Nephron progenitor cell (in vitro differentiated cells): ENCODE measurements around the gene EFTUD2.

Experiments used
- DNase-seq: peaks from one replicate; pipeline ENCODE4 v3.0.0; 2021
- H3K27ac Mint-ChIP-seq: 2 replicates; pipeline ENCODE4 v1.8.0; 2021; ENCODE audit warnings: mild to moderate bottlenecking, moderate library complexity, mixed read lengths
- H3K27me3 Mint-ChIP-seq: 2 replicates; pipeline ENCODE4 v1.8.0; 2021; ENCODE audit warnings: mild to moderate bottlenecking, low read depth, mixed read lengths; ENCODE audit not compliant: poor library complexity
- H3K36me3 Mint-ChIP-seq: 2 replicates; pipeline ENCODE4 v1.8.0; 2021; ENCODE audit warnings: low read depth, mixed read lengths
- H3K4me1 Mint-ChIP-seq: 2 replicates; pipeline ENCODE4 v1.8.0; 2021; ENCODE audit warnings: mixed read lengths
- H3K4me3 Mint-ChIP-seq: 2 replicates; pipeline ENCODE4 v1.8.0; 2021; ENCODE audit warnings: mild to moderate bottlenecking, moderate library complexity, mixed read lengths
- H3K9me3 Mint-ChIP-seq: 2 replicates; pipeline ENCODE4 v1.8.0; 2021; ENCODE audit warnings: mild to moderate bottlenecking, moderate library complexity, mixed read lengths
- TF ChIP-seq, protein P1 (sequence below): fragments of 200-600 bp; sonication (generic); IDR thresholded peaks from 2 replicates; pipeline ENCODE4 v1.5.0; 2021; ENCODE audit warnings: antibody characterized with exemption

Gene EFTUD2

DNA sequence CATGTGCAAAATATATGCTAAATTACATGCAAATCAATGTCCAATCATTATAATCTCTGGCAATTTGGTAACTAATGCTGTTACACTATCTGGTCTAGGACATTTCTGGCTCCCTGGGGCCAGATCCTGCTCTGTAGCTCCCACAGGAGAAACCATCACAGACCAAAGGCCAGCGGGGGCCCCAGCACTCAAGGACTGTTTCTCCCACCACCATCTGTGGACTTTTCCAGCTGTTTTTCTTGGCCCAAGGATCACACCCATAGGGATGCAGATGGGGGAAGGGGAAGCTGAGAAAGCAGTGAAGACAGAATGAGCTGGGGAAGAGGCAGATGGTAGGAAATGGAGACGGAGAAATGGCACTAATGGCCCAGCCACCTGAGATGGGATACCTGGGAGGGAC, 51.7 kb downstream of the EFTUD2 start, which contains the start of gene HIGD1B:
HIGD1B (plus strand) TSS at position 298 of the 400 bp plus-strand sequence. CDS start 270 bp downstream, outside the sequence.
- no peaks in the 10 kb centered on the region for H3K9me3 Mint-ChIP-seq
- peaks cover 41% of the 10 kb centered on the region for H3K4me1 Mint-ChIP-seq
- H3K4me3 Mint-ChIP-seq, result no peak within 1 kb of the TSS
- no peak for DNase-seq
- TF ChIP-seq, protein P1, sequence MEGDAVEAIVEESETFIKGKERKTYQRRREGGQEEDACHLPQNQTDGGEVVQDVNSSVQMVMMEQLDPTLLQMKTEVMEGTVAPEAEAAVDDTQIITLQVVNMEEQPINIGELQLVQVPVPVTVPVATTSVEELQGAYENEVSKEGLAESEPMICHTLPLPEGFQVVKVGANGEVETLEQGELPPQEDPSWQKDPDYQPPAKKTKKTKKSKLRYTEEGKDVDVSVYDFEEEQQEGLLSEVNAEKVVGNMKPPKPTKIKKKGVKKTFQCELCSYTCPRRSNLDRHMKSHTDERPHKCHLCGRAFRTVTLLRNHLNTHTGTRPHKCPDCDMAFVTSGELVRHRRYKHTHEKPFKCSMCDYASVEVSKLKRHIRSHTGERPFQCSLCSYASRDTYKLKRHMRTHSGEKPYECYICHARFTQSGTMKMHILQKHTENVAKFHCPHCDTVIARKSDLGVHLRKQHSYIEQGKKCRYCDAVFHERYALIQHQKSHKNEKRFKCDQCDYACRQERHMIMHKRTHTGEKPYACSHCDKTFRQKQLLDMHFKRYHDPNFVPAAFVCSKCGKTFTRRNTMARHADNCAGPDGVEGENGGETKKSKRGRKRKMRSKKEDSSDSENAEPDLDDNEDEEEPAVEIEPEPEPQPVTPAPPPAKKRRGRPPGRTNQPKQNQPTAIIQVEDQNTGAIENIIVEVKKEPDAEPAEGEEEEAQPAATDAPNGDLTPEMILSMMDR, result no peak
- no peaks in the 10 kb centered on the region for H3K27me3 Mint-ChIP-seq
- peaks cover 26% of the 10 kb centered on the region for H3K36me3 Mint-ChIP-seq
- H3K27ac Mint-ChIP-seq, result peak within 1 kb of the TSS; percentile 76

DNA sequence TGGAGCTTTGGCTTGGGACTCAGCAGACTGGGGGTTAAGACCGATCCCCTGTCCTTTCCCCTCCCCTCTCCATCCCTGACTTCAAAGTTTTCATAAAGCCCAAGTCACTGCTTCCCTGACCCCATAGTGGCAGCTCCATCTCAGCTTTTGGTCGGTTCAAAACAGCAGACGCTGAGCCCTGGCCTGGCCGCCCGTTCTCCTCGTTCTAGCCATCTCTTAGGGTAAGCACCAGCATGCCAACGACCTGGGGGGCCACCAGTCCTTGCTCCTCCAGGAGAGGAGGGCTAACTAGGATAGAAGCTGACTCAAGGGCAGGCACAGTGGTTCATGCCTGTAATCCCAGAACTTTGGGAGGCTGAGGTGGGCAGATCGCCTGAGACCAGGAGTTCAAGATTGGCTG, 53.0 kb downstream of the EFTUD2 start:
- Mint-ChIP-seq H3K4me3 (no peak overlapping the region), H3K9me3 (no peaks in the 10 kb centered on the region), H3K27ac (peak overlapping the region; percentile 76), H3K27me3 (no peaks in the 10 kb centered on the region), H3K4me1 (peaks cover 44% of the 10 kb centered on the region), H3K36me3 (peaks cover 15% of the 10 kb centered on the region)
- no peak for DNase-seq
- TF ChIP-seq, protein P1, result no peak

DNA sequence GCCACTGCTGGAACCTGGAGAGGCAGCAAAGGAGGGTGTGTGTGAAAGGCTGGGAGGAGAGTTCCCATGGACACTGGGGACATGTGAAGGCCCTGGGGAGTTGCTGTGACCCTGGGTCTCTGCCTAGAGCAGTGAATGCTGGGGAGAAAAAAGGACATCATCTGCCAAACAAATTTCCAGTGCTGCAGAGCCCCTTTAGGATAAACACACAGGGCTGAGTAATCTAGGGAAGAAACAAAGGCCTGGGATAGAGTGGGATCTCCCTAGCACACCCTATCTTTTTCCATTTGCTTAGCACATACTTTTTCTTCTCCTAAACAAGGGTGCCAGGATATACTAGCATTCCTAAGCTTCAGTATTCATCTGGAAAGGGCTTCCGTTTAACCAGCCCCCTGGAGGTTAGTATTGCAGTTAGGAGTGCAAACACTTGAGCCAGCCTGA, 54.8 kb downstream of the EFTUD2 start:
- no peak for DNase-seq
- Mint-ChIP-seq H3K27me3 (no peaks in the 10 kb centered on the region), H3K9me3 (no peaks in the 10 kb centered on the region), H3K27ac (peak overlapping the region; percentile 94), H3K36me3 (no peaks in the 10 kb centered on the region), H3K4me1 (peaks cover 51% of the 10 kb centered on the region), H3K4me3 (no peak overlapping the region)
- TF ChIP-seq, protein P1, result no peak

DNA sequence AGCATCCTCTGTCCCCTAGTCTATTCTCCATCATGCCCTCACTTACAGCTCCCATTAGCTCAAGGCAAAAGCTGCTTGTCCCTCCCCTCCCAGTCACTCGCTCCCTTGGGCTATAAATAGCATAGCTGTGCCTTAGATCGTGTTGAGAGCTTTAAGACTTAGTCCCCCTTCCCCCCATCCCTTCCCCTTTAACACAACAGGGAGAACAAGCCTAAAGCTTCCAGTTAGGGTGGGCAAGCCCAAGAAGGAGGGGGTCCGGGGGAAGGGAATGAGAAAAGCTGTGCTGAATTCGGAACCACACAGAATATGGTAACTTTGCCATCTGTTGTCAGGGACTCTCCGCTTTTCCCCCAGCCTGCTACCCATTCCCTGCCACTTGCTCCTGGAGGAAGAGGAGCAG, 56.5 kb downstream of the EFTUD2 start:
- no peaks in the 10 kb centered on the region for H3K9me3 Mint-ChIP-seq
- DNase-seq, result no peak
- no peak overlapping the region for H3K4me3 Mint-ChIP-seq
- TF ChIP-seq, protein P1, result no peak
- peaks cover 43% of the 10 kb centered on the region for H3K4me1 Mint-ChIP-seq
- H3K27me3 Mint-ChIP-seq, result no peaks in the 10 kb centered on the region
- H3K27ac Mint-ChIP-seq, result no peak overlapping the region
- H3K36me3 Mint-ChIP-seq, result no peaks in the 10 kb centered on the region

DNA sequence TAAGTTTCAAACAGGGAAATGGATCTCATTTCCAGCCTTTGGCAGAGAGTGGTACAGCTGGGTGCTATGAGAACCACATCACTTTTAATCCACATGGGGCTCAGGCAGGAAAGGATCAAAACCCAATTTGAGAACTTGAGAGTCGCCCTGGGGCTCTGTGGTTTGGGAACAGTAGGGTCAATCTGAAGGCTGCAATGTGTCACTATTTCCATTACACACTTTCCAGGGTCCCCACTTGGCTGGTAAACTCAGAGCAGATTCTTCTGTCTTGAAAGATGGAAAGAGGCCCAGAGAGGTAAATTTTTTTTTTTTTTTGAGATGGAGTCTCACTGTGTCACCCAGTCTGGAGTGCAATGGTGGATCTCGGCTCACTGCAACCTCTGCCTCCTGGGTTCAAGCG, 58.3 kb downstream of the EFTUD2 start:
- peaks cover 32% of the 10 kb centered on the region for H3K4me1 Mint-ChIP-seq
- no peak for DNase-seq
- peak overlapping the region; percentile 86 for H3K27ac Mint-ChIP-seq
- no peak overlapping the region for H3K4me3 Mint-ChIP-seq
- H3K27me3 Mint-ChIP-seq, result peaks cover 8% of the 10 kb centered on the region
- H3K36me3 Mint-ChIP-seq, result no peaks in the 10 kb centered on the region
- H3K9me3 Mint-ChIP-seq, result no peaks in the 10 kb centered on the region
- TF ChIP-seq, protein P1, result no peak

DNA sequence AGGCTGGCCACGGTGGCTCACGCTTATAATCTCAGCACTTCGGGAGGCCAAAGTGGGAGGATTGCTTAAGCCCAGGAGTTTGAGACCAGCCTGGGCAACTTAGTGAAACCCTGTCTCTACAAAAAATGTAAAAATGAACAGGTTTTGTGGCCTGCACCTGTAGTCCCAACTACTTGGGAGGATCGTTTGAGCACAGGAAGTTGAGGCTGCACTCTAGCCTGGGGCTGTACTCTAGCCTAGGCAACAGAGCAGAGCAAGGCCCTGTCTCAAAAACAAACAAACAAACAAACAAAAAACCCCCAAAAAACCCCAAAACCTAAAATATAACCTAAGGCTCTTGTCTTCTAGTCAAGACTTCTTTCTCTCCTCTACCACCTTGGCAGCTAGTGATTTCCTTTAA, 59.0 kb downstream of the EFTUD2 start:
- Mint-ChIP-seq H3K4me1 (peaks cover 30% of the 10 kb centered on the region), H3K27ac (no peak overlapping the region)

More for the DNA sequence above, 59.0 kb downstream of the EFTUD2 start:
- Mint-ChIP-seq H3K36me3 (no peaks in the 10 kb centered on the region), H3K27me3 (peaks cover 11% of the 10 kb centered on the region), H3K4me3 (no peak overlapping the region), H3K9me3 (no peaks in the 10 kb centered on the region)
- TF ChIP-seq, protein P1, result no peak
- DNase-seq, result no peak
